Trophoblast cell (in vitro differentiated cells and primary cell): ENCODE data around the gene SNX32. TPM values are rescaled to one million over a fixed set of nuclear protein-coding genes. Genes with fewer than 3 reads are reported as not detected.
A peak's percentile ranks its signal among the peaks of the same experiment; 100 is the strongest.

Experiments used
- DNase-seq, 2 donors: peaks; one replicate each; pipeline ENCODE4 v3.0.0-alpha.2; 2016
- H2AFZ ChIP-seq: 2 replicates; pipeline ENCODE4 v1.6.1; 2013; ENCODE audit warnings: low read length, moderate library complexity, mild to moderate bottlenecking; ENCODE audit not compliant: insufficient read depth, poor library complexity
- H2AK5ac ChIP-seq: 2 replicates; pipeline ENCODE4 v1.6.1; 2013; ENCODE audit warnings: mild to moderate bottlenecking, low read length
- H2BK120ac ChIP-seq: 2 replicates; pipeline ENCODE4 v1.6.1; 2013; ENCODE audit warnings: low read length, mild to moderate bottlenecking, moderate library complexity; ENCODE audit not compliant: insufficient read depth, poor library complexity
- H2BK12ac ChIP-seq: 2 replicates; pipeline ENCODE4 v1.6.1; 2013; ENCODE audit warnings: mild to moderate bottlenecking, low read length, moderate library complexity
- H2BK5ac ChIP-seq: 2 replicates; pipeline ENCODE4 v1.6.1; 2013; ENCODE audit warnings: low read length, low read depth, moderate library complexity, mild to moderate bottlenecking; ENCODE audit not compliant: poor library complexity
- H3K14ac ChIP-seq: 2 replicates; pipeline ENCODE4 v1.6.1; 2013; ENCODE audit warnings: mild to moderate bottlenecking, low read length
- H3K18ac ChIP-seq: 2 replicates; pipeline ENCODE4 v1.6.1; 2013; ENCODE audit warnings: mild to moderate bottlenecking, low read length
- H3K23ac ChIP-seq: 2 replicates; pipeline ENCODE4 v1.6.1; 2013; ENCODE audit warnings: low read length
- H3K27ac ChIP-seq: 2 replicates; pipeline ENCODE4 v1.5.1; 2013; ENCODE audit warnings: low read depth, mild to moderate bottlenecking, inconsistent platforms, low read length, moderate library complexity
- H3K27me3 ChIP-seq: 2 replicates; pipeline ENCODE4 v1.6.1; 2013; ENCODE audit warnings: inconsistent platforms, mild to moderate bottlenecking, low read length, moderate library complexity; ENCODE audit not compliant: insufficient read depth
- H3K36me3 ChIP-seq, 2 experiments: 1 replicate in 1 of 2; 2 replicates in 1 of 2; pipeline ENCODE4 v1.6.1; 2013; ENCODE audit warnings: low read length in 2 of 2, mild to moderate bottlenecking in 2 of 2, moderate library complexity in 1 of 2; ENCODE audit not compliant: insufficient read depth in 2 of 2, control insufficient read depth in 1 of 2
- H3K4ac ChIP-seq: 2 replicates; pipeline ENCODE4 v1.6.1; 2013; ENCODE audit warnings: low read depth, mild to moderate bottlenecking, low read length, moderate library complexity
- H3K4me1 ChIP-seq, 2 experiments: 1 replicate in 1 of 2; 2 replicates in 1 of 2; pipeline ENCODE4 v1.6.1; 2013; ENCODE audit warnings: low read length in 2 of 2, mild to moderate bottlenecking in 2 of 2, moderate library complexity in 1 of 2; ENCODE audit not compliant: insufficient read depth in 2 of 2, control insufficient read depth in 1 of 2
- H3K4me2 ChIP-seq: 2 replicates; pipeline ENCODE4 v1.6.1; 2013; ENCODE audit warnings: inconsistent platforms, mild to moderate bottlenecking, low read length, moderate library complexity
- H3K4me3 ChIP-seq: 2 replicates; pipeline ENCODE4 v1.5.1; 2013; ENCODE audit warnings: mild to moderate bottlenecking, low read depth, low read length, inconsistent platforms
- H3K79me1 ChIP-seq: one replicate; pipeline ENCODE4 v1.6.1; 2013; ENCODE audit warnings: low read length
- H3K79me2 ChIP-seq: 2 replicates; pipeline ENCODE4 v1.6.1; 2013; ENCODE audit warnings: low read length, mild to moderate bottlenecking; ENCODE audit not compliant: control insufficient read depth, insufficient read depth, poor library complexity
- H3K9ac ChIP-seq: 2 replicates; pipeline ENCODE4 v1.6.1; 2013; ENCODE audit warnings: mild to moderate bottlenecking, low read length
- H3K9me3 ChIP-seq: 2 replicates; pipeline ENCODE4 v1.6.1; 2013; ENCODE audit warnings: low read depth, mild to moderate bottlenecking, control low read depth, inconsistent platforms, low read length; ENCODE audit not compliant: insufficient read depth
- H4K12ac ChIP-seq: 2 replicates; pipeline ENCODE4 v1.6.1; 2013; ENCODE audit warnings: low read depth, mild to moderate bottlenecking, low read length, moderate library complexity
- H4K8ac ChIP-seq: 2 replicates; pipeline ENCODE4 v1.6.1; 2013; ENCODE audit warnings: low read depth, mild to moderate bottlenecking, low read length, moderate library complexity
- H4K91ac ChIP-seq: one replicate; pipeline ENCODE4 v1.6.1; 2013; ENCODE audit warnings: low read depth, mild to moderate bottlenecking, low read length, moderate library complexity
- WGBS: extraction: QIAGEN DNeasy Blood & Tissue Kit; methylation state at CpG from one replicate; pipeline ENCODE4 v1.1.7; 2013; ENCODE audit warnings: missing lambda C conversion rate; ENCODE audit not compliant: insufficient read length, insufficient coverage; ENCODE audit errors: extremely low coverage; 5-methylcytosine and 5-hydroxymethylcytosine counted together
- polyA plus RNA-seq: library from polyadenylated mRNA; stranded (reverse); fragments of 200-250 nt; gene quantifications from 2 replicates; pipeline ENCODE4 v1.2.3, GENCODE V29; 2013

Gene SNX32
- 0.22 and 0.27 TPM in 2 replicates for polyA plus RNA-seq

- H4K12ac ChIP-seq = peak within 1 kb of the TSS; percentile 43
- no peak within 1 kb of the TSS for H3K4ac ChIP-seq
- H3K18ac ChIP-seq = peak within 1 kb of the TSS; percentile 15
- peak; percentile 87 to 93 for DNase-seq
- H2BK5ac ChIP-seq = no peak within 1 kb of the TSS
- H3K9me3 ChIP-seq = peaks cover 3% of the 10 kb centered on the region
- peak within 1 kb of the TSS; percentile 67 for H3K23ac ChIP-seq
- H4K8ac ChIP-seq = peak within 1 kb of the TSS; percentile 87
- peak within 1 kb of the TSS; percentile 50 for H4K91ac ChIP-seq
- peak within 1 kb of the TSS; percentile 82 for H3K4me2 ChIP-seq
- no CpG with 5 or more reads among the region's 63 CpGs for WGBS
- H3K36me3 ChIP-seq = no peaks in the 10 kb centered on the region
- peak within 1 kb of the TSS; percentile 32 for H2AFZ ChIP-seq
- peak within 1 kb of the TSS; percentile 42 for H3K14ac ChIP-seq
- H3K9ac ChIP-seq = no peak within 1 kb of the TSS
- no peak within 1 kb of the TSS for H3K27ac ChIP-seq
- H3K79me2 ChIP-seq = no peaks in the 10 kb centered on the region
- peaks cover 5% of the 10 kb centered on the region for H3K79me1 ChIP-seq
- H3K4me3 ChIP-seq = peak within 1 kb of the TSS; percentile 68
- no peaks in the 10 kb centered on the region for H3K27me3 ChIP-seq
- H2BK12ac ChIP-seq = no peak within 1 kb of the TSS
- peak within 1 kb of the TSS; percentile 9 for H2BK120ac ChIP-seq
- H3K4me1 ChIP-seq = peaks cover 0 to 9% of the 10 kb centered on the region in 2 experiments
- no peak within 1 kb of the TSS for H2AK5ac ChIP-seq
Measured at GRCh38 chr11:65833297-65834030, at the start of gene SNX32. SNX32 (plus strand) TSS chr11:65833963; CDS start chr11:65834066, 103 bp downstream.

DNA sequence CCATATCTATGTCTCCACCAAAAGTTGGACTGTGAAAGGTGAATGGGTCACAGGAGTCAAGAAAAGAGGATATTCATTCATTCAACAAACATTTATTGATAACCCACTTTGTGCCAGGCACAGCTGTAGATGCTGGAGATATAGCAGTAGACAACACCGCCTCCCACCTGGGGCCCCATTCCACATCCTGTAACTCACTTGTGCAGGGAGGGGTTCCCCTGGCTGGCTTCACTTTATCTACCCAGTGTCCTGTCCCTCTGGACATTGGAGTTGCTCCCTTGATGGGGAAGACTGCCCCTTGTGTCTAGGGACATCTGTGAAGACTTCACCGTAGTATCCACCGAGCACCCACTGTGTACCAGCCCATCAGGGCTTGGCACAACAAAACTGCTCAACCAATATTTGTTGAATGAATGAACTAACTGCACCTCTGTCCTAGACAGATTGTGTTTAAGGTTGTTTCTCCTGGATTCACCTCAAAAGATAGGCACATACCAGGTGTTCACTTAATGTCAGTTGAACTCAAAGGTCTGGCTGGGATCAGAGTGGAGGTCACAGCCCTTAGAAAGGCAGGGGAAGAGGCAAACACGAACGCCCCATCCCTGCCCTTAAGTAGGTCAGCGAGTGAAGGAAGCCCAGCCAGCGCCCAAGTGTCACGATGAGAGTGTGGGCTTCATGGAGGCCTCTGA is 48.3 kb upstream of the SNX32 start:
- H2AFZ ChIP-seq = peak overlapping the region; percentile 59
- H2BK120ac ChIP-seq = peak overlapping the region; percentile 56
- no CpG with 5 or more reads among the region's 8 CpGs for WGBS
- peaks cover 48% of the 10 kb centered on the region for H3K79me1 ChIP-seq
- H3K27me3 ChIP-seq = peaks cover 15% of the 10 kb centered on the region
- no peak overlapping the region for H3K27ac ChIP-seq
- H3K14ac ChIP-seq = peak overlapping the region; percentile 68
- peak overlapping the region; percentile 69 for H2AK5ac ChIP-seq
- H3K23ac ChIP-seq = no peak overlapping the region
- H3K4me1 ChIP-seq = peaks cover 33 to 42% of the 10 kb centered on the region in 2 experiments
- peak overlapping the region; percentile 73 for H4K91ac ChIP-seq
- H3K4ac ChIP-seq = peak overlapping the region; percentile 48
- H3K9ac ChIP-seq = no peak overlapping the region
- H3K36me3 ChIP-seq = peaks cover 6 to 9% of the 10 kb centered on the region in 2 experiments
- no peak overlapping the region for H4K12ac ChIP-seq
- H3K9me3 ChIP-seq = peaks cover 7% of the 10 kb centered on the region
- H3K4me3 ChIP-seq = no peak overlapping the region
- peak overlapping the region; percentile 29 for H2BK5ac ChIP-seq
- peaks cover 20% of the 10 kb centered on the region for H3K79me2 ChIP-seq
- H2BK12ac ChIP-seq = peak overlapping the region; percentile 90
- DNase-seq = no peak
- peak overlapping the region; percentile 59 for H4K8ac ChIP-seq
- peak overlapping the region; percentile 62 for H3K18ac ChIP-seq
- H3K4me2 ChIP-seq = no peak overlapping the region

DNA sequence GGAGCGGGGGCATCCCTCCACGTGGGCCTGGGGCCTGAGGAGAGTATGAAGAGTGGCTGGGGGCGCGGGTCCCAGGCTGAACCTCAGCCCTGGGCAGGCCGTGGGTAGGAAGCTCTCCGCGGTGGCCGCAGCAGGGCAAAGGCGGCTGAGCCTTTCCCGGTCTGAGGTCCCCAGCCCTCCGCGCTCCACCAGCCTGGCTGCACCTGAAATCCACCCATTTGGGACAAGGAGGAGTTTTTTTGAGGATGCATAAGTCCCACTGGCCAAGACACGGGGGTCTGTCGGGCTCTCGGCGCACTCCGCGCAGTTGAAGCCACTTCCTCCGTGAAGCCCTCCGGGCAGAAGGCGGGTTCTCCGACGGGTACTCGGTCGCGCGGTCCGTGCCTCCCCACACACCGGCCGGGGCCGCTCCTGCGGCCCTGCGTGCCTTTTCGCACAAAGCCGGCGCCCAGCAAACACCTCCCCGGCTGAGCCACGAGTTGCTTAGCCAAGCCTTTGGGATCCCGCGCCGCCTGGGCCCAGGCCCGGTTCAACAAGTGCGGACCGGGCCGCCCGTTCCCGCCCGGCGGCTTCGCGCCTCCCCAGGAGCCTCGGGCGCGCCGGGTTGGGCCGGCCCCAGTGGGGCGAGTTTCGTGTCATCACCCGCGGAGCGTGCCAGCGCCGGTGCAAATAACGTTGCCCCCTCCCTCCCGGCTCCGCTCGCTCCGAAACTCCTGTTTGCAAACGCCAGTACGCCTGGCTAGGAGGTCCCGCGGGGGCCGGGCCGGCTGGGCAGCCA is 47.6 kb upstream of the SNX32 start:
- H3K18ac ChIP-seq = peak overlapping the region; percentile 62
- H3K4me1 ChIP-seq = peaks cover 33 to 42% of the 10 kb centered on the region in 2 experiments
- H3K79me1 ChIP-seq = peaks cover 45% of the 10 kb centered on the region
- peak in 1 of 2 donors; percentile 60 for DNase-seq
- peak overlapping the region; percentile 72 for H3K4me2 ChIP-seq
- peak overlapping the region; percentile 69 for H2AK5ac ChIP-seq
- peak overlapping the region; percentile 56 for H2BK120ac ChIP-seq
- no peak overlapping the region for H3K23ac ChIP-seq
- H4K8ac ChIP-seq = peak overlapping the region; percentile 59
- peaks cover 15% of the 10 kb centered on the region for H3K27me3 ChIP-seq
- peak overlapping the region; percentile 68 for H3K14ac ChIP-seq
- peaks cover 22% of the 10 kb centered on the region for H3K79me2 ChIP-seq
- H3K36me3 ChIP-seq = peaks cover 6 to 14% of the 10 kb centered on the region in 2 experiments
- no peak overlapping the region for H3K9ac ChIP-seq
- H4K12ac ChIP-seq = no peak overlapping the region
- peak overlapping the region; percentile 73 for H4K91ac ChIP-seq
- H2BK5ac ChIP-seq = peak overlapping the region; percentile 29
- H2AFZ ChIP-seq = peak overlapping the region; percentile 59
- H2BK12ac ChIP-seq = peak overlapping the region; percentile 90
- H3K27ac ChIP-seq = no peak overlapping the region
- peak overlapping the region; percentile 58 for H3K4me3 ChIP-seq
- WGBS = no CpG with 5 or more reads among the region's 74 CpGs
- peak overlapping the region; percentile 48 for H3K4ac ChIP-seq
- peaks cover 7% of the 10 kb centered on the region for H3K9me3 ChIP-seq
